Stimulated activated CD8-positive, alpha-beta memory T cell treated with anti-CD3 and anti-CD28 coated beads, Interleukin-4, amount 100 ng/mL, for 24 hours (primary cell): Measurements from ENCODE around the gene STARD9.
A peak's percentile ranks its signal among the peaks of the same experiment; 100 is the strongest.
"Not testable (repeated sequence)": the region's sequence is repeated elsewhere in the genome, so short reads cannot be mapped to it uniquely, and the experiment has no call there.

Experiments used
- DNase-seq: peaks from one replicate; pipeline ENCODE4 v3.0.0-alpha.2; 2020; ENCODE audit warnings: low read depth

The STARD9 gene

DNA sequence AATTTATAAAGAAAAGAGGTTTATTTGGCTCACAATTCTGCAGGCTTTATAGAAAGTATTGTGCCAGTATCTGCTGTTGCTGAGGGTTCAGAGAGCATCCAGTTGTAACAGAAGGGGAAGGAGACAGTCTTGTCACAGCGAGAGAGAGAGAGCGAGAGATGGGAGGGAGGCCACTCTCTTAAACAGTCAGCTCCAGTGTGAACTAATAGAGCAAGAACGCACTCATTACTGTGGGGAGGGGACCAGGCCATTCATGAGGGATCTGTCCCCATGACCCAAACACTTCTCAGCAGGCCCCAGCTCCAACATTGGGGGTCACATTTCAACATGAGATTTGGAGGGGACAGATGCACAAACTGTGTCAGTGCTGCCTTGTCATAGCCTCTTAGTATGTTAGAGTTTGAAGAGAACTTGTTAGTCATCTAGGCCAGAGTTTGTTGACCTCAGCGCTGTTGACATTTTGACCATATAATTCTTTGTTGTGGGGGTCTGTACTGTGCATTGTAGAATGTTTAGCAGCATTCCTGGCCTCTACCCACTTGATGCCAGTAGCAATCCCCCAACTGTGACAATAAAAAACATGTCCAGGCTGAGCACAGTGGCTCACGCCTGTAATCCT lies 15.3 kb downstream of the STARD9 start:
- no peak for DNase-seq

- no peak for DNase-seq
These were observed 16.0 kb downstream of the STARD9 start for GRCh38 chr15:42591238-42591934.

DNA sequence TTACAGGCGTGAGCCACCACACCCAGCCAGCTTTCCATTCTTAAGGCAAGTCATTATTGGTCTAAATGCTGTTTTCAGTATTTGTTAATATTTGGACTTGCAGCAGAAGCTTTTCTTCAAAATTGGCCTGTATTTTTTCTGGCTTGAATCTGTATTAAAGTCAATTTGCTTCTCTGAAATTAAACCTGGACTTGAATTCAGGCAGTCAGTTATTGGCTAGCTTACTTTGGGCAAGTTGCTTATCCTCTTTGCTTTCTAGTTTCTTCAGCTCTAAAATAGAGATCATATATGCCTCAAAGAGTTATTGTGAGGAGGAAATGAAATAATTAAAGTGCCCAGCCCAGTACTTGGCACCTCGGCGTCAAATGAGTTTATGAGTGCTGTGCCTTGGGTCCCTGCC lies 17.3 kb downstream of the STARD9 start:
- DNase-seq: no peak

DNA sequence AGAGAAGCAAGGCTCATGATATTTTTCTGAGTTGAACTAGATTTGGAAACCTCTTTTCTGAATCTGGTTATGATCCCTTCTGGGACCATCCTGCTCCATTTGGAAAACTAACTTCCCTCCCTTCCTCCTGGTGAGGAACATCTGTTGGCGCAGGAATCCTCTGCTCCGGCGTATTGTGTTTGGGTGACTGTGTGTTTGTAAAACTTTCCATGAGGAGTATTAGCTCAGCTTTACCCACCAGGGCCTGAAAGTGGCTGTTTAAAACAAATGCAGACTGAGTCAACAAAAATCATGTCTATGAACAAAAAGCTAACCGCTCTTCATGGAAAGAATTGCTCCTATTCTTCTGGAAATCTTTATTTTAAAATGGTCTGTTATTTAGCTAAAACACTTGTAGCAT lies 17.7 kb downstream of the STARD9 start:
- no peak for DNase-seq

GRCh38 chr15:42594095-42594494 lies 18.7 kb downstream of the STARD9 start:
- DNase-seq: no peak

GRCh38 chr15:42595626-42596240 lies 20.3 kb downstream of the STARD9 start:
- DNase-seq: no peak

GRCh38 chr15:42601316-42601715 lies 25.9 kb downstream of the STARD9 start:
- not testable (repeated sequence) for DNase-seq

DNA sequence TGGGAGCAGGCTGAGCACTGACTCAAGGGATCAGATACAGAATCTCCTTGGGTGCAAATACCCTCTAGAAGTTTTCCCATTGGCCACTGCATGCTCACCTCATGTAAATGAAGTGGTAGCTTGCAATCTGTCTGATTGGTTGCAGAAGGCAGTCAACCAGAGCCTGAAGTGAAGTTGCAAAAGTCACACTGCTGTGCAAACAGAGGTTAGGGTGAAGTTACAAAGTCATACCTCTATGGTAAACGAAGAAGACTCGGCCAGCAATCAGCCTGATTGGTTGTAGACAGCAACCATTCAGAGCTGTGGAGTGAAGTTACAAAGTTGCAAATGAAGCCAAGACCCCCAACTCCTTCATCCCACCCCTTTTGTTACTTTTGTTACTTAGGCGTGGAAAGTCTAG lies 27.1 kb downstream of the STARD9 start:
- DNase-seq: no peak

- DNase-seq: no peak
These were observed 28.6 kb downstream of the STARD9 start for GRCh38 chr15:42603978-42604377.

DNA sequence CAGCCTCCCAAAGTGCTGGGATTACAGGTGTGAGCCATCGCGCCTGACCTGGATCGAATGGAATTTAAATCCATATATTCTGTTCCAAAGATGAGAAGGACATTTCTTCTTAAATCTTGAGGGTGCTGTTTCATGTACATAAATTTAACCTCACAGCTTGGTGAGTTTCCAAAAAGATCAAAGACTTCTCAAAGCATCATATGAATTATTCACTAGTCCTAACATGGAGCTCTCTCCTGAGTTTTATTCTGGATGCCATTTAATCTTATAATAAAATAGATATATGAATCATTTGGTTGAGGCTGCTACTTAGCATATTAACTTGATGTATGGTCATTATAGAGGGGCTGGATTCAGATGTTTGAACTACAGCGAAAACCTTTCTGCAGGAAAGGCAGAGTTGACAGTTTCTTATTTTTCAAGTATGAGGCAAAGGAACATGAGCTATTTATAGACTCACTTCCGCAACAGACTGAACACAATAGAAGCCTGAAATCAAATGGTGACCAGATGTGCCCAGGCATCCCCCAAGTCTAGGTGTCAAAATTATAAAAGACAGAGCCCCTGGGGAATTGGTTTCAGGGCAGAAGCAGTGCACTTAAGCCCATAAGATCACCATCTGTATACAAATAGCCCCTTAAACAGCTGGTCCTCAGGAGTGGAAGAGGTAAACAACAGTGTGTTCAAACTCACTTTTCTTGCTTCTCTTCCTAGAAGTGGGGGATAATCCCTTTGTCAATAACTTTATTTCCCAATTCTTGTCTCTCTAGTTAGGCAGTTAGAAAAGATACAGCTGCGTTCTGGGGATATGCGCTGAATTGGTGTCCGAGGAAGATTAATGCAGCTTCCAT lies 29.7 kb downstream of the STARD9 start:
- DNase-seq: no peak

GRCh38 chr15:42605796-42606195 lies 30.4 kb downstream of the STARD9 start:
- DNase-seq: no peak

- DNase-seq: peak; percentile 21
These were observed 32.7 kb downstream of the STARD9 start for GRCh38 chr15:42608110-42608531.

GRCh38 chr15:42608752-42609488 lies 33.5 kb downstream of the STARD9 start:
- no peak for DNase-seq

GRCh38 chr15:42611532-42611931 lies 36.1 kb downstream of the STARD9 start:
- no peak for DNase-seq

- DNase-seq: no peak
These were observed 37.0 kb downstream of the STARD9 start for GRCh38 chr15:42612367-42612912.

DNA sequence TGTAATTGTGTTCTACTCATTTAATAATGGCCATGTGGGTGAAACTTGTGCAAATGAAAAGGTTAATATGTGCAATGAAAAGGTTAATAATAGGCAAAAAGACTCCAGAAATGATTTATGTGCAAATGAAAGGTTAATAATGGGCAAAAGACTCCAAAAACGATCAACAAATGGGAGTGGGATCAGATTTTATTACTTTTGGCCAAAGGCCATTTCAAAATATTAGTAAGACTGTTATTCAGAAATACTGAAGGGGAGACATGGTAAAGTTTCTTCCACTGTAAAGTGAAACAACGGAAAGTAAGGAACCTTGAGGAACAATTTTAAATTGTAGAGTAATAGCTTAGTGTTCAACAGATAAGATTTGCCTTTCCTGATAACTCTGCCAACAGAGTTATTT lies 40.7 kb downstream of the STARD9 start:
- no peak for DNase-seq

- no peak for DNase-seq
These were observed 44.4 kb downstream of the STARD9 start for GRCh38 chr15:42619656-42620371.

- no peak for DNase-seq
These were observed 46.0 kb downstream of the STARD9 start for GRCh38 chr15:42621386-42621785.

GRCh38 chr15:42621996-42622925 lies 46.9 kb downstream of the STARD9 start:
- DNase-seq: no peak

DNA sequence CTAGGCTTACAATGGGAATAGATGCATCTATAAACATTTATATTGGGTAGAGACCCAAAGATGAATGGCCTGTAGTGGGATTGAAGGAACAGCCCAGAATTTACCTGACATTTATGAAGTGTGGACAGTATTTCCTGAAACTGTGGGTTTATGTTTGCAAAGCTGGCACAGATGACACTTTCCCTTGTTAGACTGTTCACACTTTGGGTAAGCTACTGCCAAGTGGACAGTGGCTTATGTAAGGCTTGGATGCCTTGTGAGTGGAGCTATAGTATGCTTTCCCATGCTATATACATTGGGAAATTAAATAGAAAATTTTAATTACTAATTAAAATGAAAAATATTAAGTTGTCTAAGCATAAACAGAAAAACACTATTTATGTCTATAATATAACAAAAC lies 48.5 kb downstream of the STARD9 start:
- no peak for DNase-seq
